Thoracic aorta (tissue), 2 donors: ENCODE results near the gene TMEM86A. TPM values are rescaled to one million over a fixed set of nuclear protein-coding genes. Genes with fewer than 3 reads are reported as not detected.

Experiments used
- ATAC-seq: fragments of 150-250 bp; one replicate; pipeline ENCODE4 v1.8.0; 2017; ENCODE audit warnings: low read depth; ENCODE audit not compliant: insufficient number of reproducible peaks, low FRiP score
- DNase-seq: peaks from one replicate; pipeline ENCODE4 v3.0.0-alpha.2; 2020; ENCODE audit warnings: low spot score
- H3K27ac ChIP-seq, 2 donors: fragments of 200-600 bp; sonication (generic); 1 replicate in 1 of 2; 2 replicates in 1 of 2; pipeline ENCODE4 v1.5.1; 2016; ENCODE audit warnings: mild to moderate bottlenecking in 2 of 2, moderate library complexity in 2 of 2
- H3K27me3 ChIP-seq: fragments of 200-600 bp; sonication (generic); replicated peaks from 2 replicates; pipeline ENCODE4 v1.6.0; 2016; ENCODE audit warnings: mild to moderate bottlenecking; ENCODE audit not compliant: insufficient read depth
- H3K36me3 ChIP-seq: fragments of 200-600 bp; sonication (generic); one replicate; pipeline ENCODE4 v1.5.1; 2016
- H3K4me1 ChIP-seq, 2 donors: fragments of 200-600 bp; sonication (generic); 1 replicate in 1 of 2; 2 replicates in 1 of 2; pipeline versions ENCODE4 v1.5.1 to v1.6.0; 2016; ENCODE audit warnings: low read depth in 2 of 2, mild to moderate bottlenecking in 1 of 2; ENCODE audit not compliant: control insufficient read depth in 1 of 2
- H3K4me3 ChIP-seq: fragments of 200-600 bp; sonication (generic); 2 replicates; pipeline ENCODE4 v1.5.1; 2016; ENCODE audit warnings: mild to moderate bottlenecking
- H3K9me3 ChIP-seq: fragments of 200-600 bp; sonication (generic); 2 replicates; pipeline ENCODE4 v1.5.1; 2016
- total RNA-seq, 2 donors: library from RNA; depleted of rRNA; stranded (reverse); fragments of >200 nt; gene quantifications; one replicate each; pipeline versions ENCODE4 v1.1.0 to v1.2.3, GENCODE V29; 2016
- TF ChIP-seq, protein P1 (sequence below): fragments of 200-600 bp; sonication (generic); IDR thresholded peaks from one replicate; pipeline ENCODE4 v1.5.1; 2019; ENCODE audit warnings: antibody characterized with exemption

TMEM86A gene
- total RNA-seq, 2 donors from 2014 or later, result 5.3 to 8.3 TPM

DNA sequence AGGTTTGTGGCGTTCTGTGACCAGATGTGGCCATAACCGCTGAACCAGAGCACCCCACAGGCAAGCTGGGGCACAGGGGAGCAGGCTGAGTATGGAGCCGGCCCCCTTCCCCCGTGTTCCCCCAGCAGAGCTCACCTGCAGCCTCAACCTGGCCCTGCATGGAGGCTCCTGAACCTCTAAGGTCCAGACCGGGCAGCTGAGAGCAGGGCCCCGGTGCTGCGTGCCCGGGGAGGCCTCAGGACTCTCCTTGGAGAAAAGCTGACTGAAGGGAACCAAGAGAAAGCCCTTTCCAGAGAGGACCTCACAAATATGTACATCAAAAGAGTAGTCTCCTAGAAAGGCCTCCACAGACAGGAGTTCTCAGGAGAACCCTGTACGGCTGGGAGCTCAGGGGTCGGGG lies 44.8 kb downstream of the TMEM86A start:
- H3K27me3 ChIP-seq, result no peaks in the 10 kb centered on the region
- H3K4me3 ChIP-seq, result no peak overlapping the region
- no peaks in the 10 kb centered on the region for H3K9me3 ChIP-seq
- TF ChIP-seq, protein P1, sequence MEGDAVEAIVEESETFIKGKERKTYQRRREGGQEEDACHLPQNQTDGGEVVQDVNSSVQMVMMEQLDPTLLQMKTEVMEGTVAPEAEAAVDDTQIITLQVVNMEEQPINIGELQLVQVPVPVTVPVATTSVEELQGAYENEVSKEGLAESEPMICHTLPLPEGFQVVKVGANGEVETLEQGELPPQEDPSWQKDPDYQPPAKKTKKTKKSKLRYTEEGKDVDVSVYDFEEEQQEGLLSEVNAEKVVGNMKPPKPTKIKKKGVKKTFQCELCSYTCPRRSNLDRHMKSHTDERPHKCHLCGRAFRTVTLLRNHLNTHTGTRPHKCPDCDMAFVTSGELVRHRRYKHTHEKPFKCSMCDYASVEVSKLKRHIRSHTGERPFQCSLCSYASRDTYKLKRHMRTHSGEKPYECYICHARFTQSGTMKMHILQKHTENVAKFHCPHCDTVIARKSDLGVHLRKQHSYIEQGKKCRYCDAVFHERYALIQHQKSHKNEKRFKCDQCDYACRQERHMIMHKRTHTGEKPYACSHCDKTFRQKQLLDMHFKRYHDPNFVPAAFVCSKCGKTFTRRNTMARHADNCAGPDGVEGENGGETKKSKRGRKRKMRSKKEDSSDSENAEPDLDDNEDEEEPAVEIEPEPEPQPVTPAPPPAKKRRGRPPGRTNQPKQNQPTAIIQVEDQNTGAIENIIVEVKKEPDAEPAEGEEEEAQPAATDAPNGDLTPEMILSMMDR, result no peak
- DNase-seq (no peak), ATAC-seq (no peak)
- no peaks in the 10 kb centered on the region for H3K36me3 ChIP-seq
- H3K27ac ChIP-seq, result no peak overlapping the region
- no peaks in the 10 kb centered on the region for H3K4me1 ChIP-seq

DNA sequence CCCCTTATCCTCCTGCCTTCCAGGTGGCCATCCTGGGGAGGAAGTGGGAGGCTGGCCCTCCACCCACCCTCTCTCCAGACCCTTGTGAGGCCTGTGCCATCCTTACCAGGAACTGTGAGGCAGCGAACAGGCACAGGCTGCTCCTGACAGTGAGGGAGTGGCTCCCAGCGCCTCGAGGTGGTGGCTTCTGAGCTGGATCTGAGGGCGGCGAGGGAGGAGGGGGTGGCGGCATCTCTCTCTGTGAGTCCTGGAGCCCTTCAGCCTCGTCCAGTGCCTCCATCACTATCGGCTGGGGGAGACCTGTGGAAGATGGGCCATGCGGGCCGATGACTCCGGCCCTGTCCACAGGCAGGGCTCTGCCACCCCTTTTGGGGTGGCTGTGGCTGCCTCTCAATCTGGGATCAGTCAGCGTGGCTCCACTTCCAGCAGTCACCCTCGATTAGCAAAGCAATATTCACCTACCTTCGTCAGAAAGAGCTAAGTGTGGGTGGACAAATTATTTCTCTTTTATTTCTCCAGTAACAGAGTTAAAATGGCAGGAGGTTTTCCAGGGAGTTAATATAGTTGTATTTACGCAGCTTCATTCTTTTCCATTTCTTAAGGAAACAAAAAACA lies 45.4 kb downstream of the TMEM86A start:
- Histone ChIP-seq H3K4me1 (no peaks in the 10 kb centered on the region), H3K9me3 (no peaks in the 10 kb centered on the region), H3K4me3 (no peak overlapping the region), H3K27ac (no peak overlapping the region), H3K36me3 (no peaks in the 10 kb centered on the region), H3K27me3 (no peaks in the 10 kb centered on the region)
- TF ChIP-seq, protein P1, result no peak
- DNase-seq, result no peak
- ATAC-seq, result no peak

DNA sequence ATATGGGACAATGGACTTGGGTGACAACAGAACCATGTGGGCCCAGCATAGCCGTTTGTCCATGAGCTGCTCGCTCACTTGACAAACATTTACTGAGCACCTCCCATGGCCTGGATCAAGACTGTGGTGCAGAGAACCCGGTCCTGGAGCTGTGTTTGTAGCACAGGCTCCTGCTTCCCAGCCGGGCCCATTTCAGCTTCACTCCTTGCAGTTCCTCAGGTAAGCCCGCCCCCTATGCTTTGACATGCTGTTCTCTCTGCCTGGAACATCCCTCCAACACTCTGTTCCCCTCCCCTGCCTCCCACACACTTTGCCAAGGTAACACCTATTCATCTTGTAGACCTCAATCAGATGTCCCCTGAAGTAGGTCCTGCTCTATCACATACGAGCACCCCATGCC lies 46.7 kb downstream of the TMEM86A start:
- H3K4me1 ChIP-seq, result peaks cover 0 to 6% of the 10 kb centered on the region in 2 donors
- H3K36me3 ChIP-seq, result no peaks in the 10 kb centered on the region
- no peak overlapping the region for H3K4me3 ChIP-seq
- TF ChIP-seq, protein P1, result no peak
- H3K9me3 ChIP-seq, result no peaks in the 10 kb centered on the region
- ATAC-seq, result no peak
- no peaks in the 10 kb centered on the region for H3K27me3 ChIP-seq
- H3K27ac ChIP-seq, result no peak overlapping the region
- no peak for DNase-seq

DNA sequence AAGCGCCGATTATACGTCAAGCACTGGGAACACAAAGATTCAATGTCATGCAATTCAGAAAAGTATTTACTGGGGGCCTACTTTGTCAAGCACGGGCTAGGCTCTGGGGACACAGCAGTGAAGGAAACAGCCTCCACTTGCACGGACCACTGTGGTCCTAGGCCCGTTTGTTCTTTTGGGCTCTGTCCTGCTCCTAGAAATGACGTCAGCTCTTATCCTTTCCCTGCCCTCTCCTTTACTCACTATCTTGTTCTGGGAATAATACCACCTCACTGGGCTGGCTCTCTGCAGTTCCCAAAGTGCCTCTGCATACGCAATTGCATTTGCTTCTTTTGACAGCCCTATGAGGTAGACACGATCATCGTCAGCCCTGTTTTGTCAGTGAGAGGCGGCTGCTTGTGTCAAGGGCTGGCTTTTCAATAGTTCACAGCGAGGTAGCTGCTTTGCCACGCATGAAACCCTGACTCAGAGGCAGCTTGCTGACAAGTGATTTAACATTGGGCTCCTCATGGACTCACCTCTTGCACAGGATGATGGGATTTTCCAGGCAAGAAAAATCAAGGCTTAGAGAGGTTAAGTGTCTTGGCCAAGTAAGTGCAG lies 50.3 kb downstream of the TMEM86A start:
- Histone ChIP-seq H3K36me3 (no peaks in the 10 kb centered on the region), H3K27ac (no peak overlapping the region), H3K4me1 (peaks cover 0 to 6% of the 10 kb centered on the region in 2 donors), H3K9me3 (no peaks in the 10 kb centered on the region), H3K27me3 (no peaks in the 10 kb centered on the region), H3K4me3 (no peak overlapping the region)
- TF ChIP-seq, protein P1, result no peak
- no peak for DNase-seq
- ATAC-seq, result no peak

DNA sequence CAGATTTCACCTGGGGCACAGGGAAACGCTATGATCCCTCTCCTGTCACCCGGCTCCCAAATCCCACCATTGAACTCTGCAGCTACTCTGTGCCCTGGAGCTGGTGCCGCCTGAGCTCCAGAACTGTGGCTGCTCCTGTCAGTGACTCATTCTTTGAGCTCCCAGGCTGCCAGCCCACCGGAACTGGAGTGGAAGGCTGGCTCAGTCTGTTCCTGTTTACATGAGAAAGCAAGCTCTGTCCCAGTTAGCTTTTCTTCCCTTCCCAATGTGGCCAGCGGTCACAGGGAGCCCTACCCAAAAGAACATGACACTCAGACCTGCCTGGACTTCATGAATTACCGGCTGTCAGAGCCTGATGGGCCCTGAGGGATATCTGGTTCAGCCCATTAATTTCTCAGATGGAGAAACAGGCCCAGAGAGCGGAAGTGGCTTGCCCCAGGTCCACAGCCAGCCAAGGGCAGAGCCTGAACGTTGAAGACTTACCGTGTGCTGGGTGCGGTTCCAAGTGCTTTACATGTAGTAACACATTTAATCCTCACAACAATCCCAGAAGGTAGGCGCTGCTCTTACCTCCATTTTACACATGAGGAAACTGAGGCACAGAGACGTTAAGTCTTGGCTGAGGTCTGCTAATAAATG lies 51.2 kb downstream of the TMEM86A start:
- ATAC-seq (peak; percentile 66), DNase-seq (no peak)
- peaks cover 0 to 6% of the 10 kb centered on the region in 2 donors for H3K4me1 ChIP-seq
- no peaks in the 10 kb centered on the region for H3K27me3 ChIP-seq
- TF ChIP-seq, protein P1, result no peak
- no peaks in the 10 kb centered on the region for H3K9me3 ChIP-seq
- no peak overlapping the region for H3K4me3 ChIP-seq
- H3K36me3 ChIP-seq, result no peaks in the 10 kb centered on the region
- peak overlapping the region; percentile 46 to 58 for H3K27ac ChIP-seq
